UCSD-AML1 (cell line): ENCODE data around the gene PIP5K1C.

Experiments
- DNase-seq: peaks from one replicate; lab custom pipeline; 2025; ENCODE audit not compliant: unreplicated experiment; lab: John Stamatoyannopoulos, UW

Gene PIP5K1C

DNA sequence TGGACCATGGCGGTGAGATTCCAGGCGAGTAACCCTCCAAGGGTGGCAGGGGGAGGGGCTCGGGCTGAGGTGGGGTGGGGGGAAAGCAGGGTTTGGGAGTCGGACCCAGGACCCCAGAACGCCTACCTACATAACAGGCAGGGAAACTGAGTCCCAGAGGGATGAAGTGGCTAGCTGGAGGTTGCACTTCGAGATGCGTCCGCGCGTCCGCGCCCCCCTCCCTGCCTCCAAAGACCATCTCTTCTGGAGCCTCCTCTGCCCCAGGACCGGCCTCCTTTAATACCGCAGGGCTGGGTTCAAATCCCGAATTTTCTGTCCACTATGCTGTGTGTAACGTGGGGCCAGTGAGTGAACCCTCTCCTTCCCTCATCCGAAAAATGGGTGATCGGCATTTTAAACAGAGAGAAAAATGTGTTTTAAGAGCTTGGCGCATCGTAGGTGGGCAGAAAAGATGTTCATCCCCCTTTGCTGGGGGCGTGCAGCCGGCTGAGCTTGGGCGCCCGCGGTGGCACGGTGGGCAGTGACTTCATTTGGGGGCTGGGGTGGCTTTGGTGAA, 21.7 kb upstream of the PIP5K1C start:
- no peak for DNase-seq

DNA sequence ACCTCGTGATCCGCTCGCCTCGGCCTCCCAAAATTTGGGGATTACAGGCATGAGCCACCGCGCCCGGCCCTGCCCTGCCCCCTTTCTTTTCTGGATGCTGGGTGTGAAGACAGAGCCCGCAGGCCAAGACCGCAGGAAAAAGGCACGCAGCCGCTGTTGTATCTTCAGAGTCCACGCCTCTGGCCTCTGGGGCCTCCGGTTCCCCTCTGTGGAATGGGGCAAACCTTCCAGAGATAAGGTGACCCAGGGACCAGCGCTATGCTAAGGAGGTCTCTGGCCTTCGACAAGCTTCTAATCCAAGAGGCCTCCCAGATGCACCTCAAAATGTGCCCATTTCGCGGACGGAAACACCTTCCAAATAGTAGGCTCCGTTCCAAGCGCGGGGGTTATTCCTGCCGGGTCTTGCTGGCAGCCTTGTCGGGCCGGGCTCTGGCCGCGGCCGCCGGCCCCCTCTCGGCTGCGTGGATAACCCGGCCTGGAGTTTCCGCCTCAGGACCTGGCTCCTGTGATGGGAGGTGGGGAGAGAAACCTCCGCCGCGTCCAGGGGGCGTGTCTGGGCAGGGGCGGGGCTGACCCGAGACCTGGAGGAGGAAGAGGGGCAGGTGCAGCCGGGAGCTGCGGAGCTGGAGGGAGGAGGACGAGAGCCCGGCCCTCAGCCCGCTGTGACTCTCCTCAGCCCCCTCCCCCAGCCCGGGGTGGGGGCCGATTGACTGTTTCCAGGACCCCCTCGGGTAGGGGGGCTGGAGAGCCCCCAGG, 21.0 kb upstream of the PIP5K1C start:
- DNase-seq, result peak; percentile 87

DNA sequence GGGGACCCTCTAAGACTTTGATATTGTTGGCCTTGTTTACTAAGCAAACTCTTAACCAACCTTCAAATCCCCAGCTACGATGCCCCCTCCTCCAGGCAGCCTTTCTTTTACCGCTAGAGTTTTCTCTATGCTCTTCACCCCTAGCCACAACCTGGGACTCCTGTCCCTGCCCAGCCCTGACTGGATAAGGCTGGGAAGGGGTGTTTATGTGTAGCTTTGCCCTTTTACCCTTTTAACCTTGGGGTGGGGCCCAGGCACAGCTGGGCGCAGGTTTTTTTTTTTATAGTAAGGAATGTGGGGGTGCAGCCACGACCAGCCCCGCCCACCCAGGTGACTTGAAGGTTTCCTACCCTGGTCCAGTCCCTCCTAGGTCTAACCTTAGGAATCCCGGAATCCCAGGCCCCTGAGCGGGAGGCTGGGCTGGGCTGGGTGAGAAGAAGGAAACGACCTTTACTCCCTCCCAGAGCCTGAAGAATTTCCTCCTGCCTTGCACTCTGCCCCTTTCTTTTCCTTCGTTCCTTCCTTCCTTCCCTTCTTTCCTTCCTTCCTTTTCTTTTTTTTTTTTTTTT, 20.2 kb upstream of the PIP5K1C start:
- DNase-seq, result no peak

DNA sequence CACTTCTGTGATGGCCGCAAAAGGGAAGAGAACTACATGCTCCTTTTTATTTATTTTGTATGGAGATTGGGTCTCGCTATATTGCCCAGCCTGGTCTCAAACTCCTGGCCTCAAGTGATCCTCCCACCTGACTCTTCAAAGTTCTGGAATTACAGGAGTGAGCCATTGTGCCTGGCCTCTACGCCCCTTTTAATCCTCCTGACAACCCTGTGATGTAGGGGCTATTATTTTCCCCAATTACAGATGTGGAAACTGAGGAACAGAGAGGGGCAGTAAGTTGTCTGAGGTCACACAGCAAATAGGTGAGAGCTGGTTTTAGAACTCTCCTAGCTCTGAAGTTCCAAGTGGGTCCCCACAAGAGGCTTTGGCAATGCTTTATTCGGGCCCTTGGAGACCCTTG, 19.6 kb upstream of the PIP5K1C start:
- no peak for DNase-seq

DNA sequence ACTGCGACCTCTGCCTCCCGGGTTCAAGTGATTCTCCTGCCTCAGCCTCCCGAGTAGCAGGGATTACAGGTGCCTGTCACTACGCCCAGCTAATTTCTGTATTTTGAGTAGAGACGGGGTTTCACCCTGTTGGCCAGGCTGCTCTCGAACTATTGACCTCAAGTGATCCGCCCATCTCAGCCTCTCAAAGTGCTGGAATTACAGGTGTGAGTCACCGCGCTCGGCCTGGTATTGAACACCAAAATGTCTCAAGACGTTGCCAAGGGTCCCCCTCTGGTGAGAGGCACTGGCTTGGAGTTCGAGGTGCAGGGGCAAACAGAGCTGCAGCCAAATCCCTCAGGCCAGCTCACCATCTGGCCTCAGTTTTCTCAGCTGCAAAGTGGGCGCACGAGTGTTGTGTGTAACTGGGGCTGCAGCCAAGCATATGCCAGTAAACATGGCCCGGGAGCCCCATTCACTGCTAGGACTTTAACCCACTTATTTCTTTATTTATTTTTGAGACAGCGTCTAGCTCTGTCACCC, 15.9 kb upstream of the PIP5K1C start:
- DNase-seq, result no peak

DNA sequence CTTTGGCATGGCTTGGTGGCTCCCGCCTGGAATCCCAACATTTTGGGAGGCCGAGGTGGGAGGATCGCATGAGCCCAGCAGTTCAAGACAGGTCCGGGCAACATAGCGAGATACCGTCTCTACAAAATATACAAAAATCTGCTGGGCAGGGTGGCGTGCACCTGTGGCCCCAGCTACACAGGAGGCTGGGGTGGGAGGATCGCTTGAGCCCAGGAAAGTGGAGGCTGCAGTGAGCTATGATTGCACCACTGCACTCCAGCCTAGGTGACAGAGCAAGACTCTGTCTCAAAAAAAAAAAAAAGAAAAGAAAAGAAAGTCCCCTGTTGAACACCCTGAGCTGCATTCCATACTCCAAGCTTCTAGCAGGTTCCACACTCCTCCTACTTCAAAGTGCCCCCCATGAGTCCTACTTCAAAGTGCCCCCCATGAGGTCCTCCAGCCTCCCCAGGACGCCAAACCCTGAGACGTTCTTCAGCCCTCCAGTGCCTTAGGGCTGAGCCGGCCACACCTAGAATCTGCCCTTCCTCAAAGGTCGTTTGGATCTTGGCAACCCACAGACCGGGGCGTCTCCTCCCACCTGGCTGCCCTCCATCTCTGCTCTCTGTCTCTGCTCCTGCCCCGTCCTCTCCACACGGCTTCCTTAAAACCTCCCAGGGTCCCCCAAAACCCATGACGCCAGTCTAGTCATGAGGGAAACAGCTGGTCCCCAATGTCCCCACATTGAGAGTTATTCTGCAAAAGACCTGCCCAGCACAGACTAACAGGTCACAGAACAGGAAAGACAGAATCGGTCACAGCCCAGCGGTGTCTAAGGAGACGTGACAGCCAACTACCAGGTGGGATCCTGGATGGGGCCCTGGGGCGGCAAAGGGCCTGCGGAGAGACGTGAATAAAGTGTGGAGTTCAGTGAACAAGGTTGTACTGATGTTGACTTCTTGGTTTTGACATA, 12.7 kb upstream of the PIP5K1C start:
- no peak for DNase-seq

DNA sequence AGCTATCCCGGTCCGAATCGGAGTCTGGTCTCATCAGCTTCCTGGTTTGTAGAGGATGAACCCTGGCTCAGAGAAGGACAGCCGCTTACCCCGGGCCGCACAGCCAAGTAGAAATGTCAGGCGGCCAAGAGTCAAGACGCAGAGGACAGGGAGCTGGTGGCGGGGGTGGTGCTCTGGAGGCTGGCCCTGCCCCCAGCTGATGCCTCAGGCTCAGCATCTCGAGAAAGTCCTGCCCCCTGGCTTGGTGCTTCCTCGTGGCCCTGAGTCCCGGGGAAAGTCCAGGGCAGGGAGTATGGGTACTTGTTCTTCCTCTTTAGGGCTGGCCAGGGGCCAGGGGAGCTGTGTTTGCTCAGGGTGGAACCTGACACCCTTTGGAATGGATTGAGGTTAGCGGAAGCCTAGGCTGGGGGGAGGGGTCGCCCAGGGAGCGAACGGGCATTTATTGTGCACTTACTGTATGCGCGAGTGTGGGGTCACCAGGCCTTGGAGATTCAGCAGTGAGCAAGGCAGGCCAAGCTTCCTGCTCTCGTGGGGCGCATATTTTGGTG, 10.1 kb upstream of the PIP5K1C start:
- peak; percentile 75 for DNase-seq

DNA sequence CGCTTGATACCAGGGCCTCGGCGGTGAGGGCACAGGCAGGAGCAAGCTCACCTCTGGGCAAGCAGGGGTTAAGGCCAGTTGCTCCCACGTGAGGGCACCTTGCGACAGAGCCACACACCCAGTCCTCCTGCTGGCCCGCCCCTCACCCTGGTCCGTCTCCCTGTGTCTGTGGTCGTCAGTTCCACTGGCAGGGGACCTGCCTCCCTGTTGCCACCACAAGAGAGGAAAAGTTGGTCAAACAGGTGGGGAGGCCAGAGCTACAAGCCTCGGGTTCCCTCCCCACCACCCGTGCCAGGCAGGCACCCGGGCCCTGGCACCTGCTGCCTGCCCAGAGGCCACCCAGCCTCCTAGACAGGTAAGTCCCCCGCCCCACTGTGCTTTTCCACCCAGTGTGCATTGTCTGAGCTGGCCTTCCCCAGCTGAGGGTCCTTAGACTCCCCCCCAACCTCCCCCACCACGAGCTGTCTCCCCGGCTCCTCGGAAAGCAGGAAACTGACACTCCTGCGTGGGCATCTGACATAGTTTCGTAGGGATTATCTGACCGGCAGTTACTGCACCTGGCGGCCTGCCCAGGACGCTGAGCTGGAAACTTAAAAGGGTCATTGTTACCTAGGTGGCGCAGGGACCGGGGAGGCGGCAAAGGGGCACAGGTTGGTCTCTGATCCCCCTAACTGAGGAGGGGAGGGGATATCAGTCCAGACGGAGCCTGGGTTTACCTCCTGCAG, 8.1 kb upstream of the PIP5K1C start, which contains the start of gene TJP3:
TSS of gene TJP3 (plus strand) at position 178 of the 725 bp plus-strand sequence. CDS start 20,049 bp downstream, outside the sequence.
- no peak for DNase-seq

DNA sequence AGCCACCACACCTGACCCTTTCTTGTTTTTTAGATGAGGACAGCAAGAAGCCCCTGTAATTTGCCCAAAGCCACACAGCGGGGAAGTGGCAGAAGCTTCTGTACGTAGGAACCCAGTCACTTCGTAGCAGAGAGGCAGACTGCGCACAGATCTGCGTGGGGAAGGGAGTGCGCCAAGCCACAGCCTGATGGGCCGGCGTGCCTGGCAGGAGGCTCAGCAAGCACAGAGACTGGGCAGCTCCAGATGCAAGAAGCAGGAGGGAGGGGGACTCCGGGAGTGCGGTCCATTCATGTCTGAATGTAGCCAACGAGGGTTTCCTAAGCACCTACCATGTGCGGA, 7.6 kb upstream of the PIP5K1C start:
- DNase-seq, result no peak

DNA sequence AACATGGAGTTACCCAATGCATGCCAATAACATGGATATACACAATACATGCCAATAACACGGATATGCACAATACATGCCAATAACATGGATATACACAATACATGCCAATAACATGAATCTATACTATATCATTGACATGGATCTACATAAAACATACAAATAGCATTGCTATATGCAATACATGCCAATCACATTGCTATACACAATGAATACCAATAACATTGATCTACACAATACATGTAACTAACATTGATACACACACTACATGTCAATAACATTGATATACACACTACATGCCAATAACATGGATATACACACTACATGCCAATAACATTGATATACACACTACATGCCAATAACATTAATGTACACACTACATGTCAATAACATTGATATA, 932 bp upstream of the PIP5K1C start:
- DNase-seq, result no peak

DNA sequence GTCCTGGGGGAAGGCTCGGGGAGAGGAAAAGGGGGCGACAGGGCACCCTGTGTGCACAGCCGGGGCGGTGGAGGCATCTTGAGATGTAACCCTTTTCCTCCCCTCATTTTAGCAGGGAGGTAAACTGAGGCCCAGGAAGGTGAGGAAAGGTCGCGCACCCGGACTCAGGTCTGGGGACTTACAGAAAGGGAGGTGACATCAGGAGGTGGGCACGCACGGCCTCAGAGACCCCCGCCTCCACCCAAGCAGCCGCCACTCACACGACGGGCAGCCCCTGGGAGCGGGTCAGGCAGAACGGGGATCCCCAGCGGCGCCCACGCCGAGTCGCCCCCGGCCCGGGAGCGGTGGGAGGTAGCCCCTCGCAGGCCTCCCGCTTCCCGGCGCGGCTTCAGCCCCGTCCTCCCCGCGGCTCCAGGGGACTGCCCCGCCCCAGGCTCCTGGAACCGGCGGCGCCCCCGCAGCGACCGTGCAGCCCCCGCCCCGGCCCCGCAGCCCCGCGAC, 477 bp downstream of the PIP5K1C start:
- DNase-seq, result no peak

DNA sequence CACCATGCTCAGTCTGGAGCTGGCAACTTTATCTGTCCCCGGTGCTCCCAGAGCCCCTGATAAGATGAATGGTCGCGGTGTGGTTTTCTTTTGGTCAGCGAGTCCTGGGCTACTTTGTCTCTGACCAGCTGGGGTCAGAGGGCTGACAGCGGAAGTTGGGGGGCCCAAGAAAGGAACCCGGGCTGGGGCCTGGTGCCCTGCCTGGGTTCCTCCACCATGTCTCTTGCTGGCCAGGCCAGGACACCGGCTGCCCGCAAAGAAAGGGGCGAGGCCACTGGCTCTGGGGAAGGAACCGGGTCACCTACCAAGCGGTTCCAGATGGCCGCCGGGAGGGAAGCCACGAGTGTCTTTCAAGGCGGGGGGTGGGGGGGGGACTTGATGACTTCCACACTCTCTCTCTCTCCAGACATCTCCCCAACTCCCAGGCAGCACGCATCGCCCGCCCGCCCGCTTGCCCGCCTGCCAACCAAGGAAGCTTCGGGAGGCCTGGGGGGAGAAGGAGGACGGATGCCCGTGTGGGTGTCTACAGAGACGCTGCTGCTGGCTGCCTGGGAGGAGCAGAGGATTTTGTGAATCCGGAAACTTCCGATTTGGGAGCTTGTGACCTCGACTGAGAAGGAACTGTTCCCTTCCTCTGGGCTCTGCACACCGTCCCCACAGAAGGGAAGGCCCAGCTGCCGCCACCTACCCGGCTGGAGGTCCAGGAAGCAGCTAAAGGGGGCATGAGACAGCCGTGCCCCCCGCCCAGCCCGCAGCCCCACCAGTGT, 1.1 kb downstream of the PIP5K1C start:
- peak; percentile 53 for DNase-seq

DNA sequence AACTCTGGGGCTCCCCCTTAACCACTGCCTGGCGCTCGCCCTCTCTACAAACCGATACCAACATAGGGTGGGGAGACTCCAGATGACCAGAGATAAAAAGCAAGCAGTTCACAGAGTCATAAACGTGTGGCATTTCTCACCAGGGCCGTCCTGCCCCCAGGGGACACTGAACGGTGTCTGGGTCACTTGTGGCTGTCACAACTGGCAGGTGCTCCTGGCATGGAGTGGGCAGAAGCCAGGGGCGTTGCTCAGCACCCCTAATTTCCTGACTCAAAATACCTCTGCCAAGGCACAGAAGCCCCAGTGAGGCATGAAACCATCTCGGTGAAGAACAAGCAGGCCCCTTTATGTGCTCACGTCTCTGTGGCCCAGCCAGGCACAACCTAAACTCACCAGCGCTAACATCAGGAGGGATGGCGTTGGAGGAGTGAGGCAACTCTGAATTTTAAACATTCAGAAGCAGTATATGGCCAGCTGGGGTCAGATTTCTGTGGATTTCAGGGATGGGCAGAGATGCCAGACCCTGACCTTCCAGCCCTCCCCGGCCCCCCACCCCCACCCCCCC, 1.8 kb downstream of the PIP5K1C start:
- no peak for DNase-seq

DNA sequence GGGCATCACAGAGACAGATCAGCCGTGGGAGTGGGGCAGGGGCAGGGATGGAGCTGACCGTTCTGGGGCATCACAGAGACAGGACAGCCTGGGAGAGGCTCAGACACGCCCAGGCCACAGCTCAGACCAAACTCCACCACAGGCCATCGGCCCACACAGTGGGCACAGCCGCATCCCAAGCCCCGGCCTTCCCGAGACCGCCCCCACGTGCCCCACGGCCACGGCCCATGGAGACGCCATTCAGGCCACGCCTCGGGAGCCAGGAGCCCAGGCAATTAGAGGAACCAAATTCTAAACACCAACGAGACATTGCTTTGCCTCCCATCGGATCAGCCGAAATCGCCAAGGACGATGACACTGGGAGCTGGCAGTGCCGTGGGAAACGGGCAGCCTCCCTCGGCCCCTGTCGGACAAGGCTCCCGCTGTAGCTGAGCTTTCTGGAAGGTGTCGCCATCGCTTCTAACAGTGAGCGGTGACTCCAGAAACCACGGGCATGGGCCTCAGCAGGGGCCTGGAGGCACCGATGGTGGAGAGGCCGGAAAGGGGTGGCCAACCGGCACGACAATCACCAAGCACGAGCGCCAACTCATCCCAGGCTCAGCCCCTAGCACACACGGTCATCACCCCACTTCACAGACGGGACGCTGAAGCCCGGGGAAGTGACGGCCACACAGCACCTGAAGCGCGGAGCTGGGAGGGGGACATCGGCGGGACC, 2.4 kb downstream of the PIP5K1C start:
- no peak for DNase-seq

DNA sequence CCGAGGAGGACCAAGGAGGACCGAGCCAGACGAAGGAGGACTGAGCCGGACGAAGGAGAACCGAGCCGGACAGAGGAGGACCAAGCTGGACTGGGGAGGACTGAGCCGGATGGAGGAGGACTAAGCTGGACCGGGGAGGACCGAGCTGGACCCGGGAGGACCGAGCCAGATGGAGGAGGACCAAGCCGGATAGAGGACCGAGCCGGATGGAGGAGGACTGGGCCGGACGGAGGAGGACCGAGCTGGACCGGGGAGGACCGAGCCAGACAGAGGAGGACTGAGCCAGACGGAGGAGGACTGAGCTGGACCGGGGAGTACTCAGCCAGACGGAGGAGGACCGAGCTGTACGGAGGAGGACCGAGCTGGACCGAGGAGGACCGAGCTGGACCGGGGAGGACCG, 3.2 kb downstream of the PIP5K1C start:
- DNase-seq, result no peak

DNA sequence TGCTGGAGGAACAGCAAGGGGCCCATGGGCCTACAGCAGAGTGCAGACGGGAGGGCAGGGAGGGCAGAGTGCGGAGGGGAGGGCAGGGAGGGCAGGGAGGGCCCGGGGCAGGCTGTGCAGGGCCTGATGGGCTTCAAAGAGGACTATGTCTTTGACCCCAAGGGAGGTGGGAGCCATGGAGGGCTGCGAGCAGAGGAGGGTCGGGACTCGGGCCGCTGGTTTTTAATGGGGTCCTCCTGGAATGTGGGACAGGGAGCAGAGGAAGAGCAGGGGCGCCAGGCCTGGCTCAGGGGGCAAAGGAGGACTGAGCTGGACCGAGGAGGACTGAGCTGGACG, 3.6 kb downstream of the PIP5K1C start:
- no peak for DNase-seq

DNA sequence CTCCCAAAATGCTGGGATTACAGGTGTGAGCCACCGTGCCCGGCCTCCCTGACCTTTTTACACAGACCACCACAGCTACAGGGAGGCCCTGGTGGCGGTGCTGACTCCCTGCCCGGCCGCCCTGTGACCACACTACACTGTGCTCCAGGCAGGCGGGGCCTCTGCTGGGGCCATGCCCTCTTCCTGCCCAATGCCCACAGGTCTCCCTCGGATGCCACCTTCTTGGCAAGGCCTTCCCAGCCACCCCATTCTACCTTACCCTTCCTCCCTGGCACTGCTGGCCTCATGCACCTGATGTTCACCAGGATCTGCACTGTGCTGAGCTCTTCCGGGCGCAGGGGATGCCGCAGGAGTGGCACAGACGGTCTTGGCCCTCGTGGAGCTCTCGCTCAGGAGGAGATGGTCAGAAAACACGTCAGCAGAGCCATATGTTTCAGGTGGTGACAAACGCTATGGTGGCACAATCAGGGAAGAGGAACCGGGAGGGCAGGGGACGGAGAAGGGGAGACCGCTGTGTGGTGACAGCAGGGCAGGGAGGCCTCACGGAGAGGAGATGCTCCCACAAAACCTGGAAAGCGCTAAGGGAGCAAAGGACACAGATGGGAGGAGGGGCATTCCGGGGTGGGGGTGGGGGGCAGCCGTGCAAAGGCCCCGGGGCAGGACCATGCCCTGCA, 4.1 kb downstream of the PIP5K1C start:
- no peak for DNase-seq

DNA sequence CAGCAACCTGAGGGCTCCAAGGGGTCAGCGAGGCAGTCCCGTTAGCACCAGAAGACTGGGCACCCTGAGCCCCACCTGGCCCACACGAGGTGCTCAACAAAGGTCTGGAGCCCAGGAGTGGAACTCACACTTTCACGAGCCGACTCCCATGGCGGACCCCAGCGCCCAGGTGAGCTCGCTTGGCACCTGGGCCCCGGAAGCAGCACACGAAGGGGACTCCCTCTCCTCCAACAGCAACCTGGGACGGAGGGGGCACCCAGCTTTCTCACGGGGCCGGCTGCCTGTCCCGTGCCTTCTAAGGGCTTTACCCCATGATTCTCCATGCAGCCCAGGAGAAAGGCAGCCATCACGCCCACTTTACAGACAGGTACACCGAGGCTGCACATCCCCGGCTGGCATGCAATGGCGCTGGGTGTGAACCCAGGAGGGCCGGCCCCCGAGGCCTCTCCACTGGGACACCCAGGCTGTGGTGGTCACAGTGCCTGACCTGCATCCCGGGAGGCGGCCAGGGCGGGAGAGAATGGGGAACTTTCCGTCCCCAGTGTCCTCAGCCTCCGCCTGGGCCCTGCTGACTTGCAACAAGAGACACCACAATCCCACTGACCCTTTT, 5.0 kb downstream of the PIP5K1C start:
- no peak for DNase-seq
